Measurements from ENCODE around the gene FAM50B. TPM values are rescaled to one million over a fixed set of nuclear protein-coding genes. Genes with fewer than 3 reads are reported as not detected.
A peak's percentile ranks its signal among the peaks of the same experiment; 100 is the strongest.
"Not testable (repeated sequence)": the region's sequence is repeated elsewhere in the genome, so short reads cannot be mapped to it uniquely, and the experiment has no call there.

The FAM50B gene
- total and polyA plus RNA-seq, 2 experiments from 2014 or later = 4.4 to 4.8 TPM

- H3K9me2 ChIP-seq (ENCODE audit: insufficient read depth); H3K4me3 Mint-ChIP-seq; H3K27me3 ChIP-seq (ENCODE audit: insufficient read depth); H3K4me2 ChIP-seq; H3K36me3 Mint-ChIP-seq (ENCODE audit: low read depth); H3K4me3 ChIP-seq; H3K27ac Mint-ChIP-seq; H3K4me1 ChIP-seq (ENCODE audit: insufficient read depth); DNase-seq (ENCODE audit: low spot score); H3K9me3 Mint-ChIP-seq; H3K27ac ChIP-seq (ENCODE audit: low read depth); H3K27me3 Mint-ChIP-seq (ENCODE audit: insufficient read depth, low read depth, poor library complexity); H2AFZ ChIP-seq; ATAC-seq; H3K79me2 ChIP-seq (replicated peaks; ENCODE audit: insufficient read depth); H3K36me3 ChIP-seq (ENCODE audit: insufficient read depth); H3F3A ChIP-seq (replicated peaks; ENCODE audit: low read depth); H4K20me1 ChIP-seq (replicated peaks; ENCODE audit: insufficient read depth): not testable (repeated sequence)
- peaks cover 11% of the 10 kb centered on the region for H3K4me1 Mint-ChIP-seq
Measured at GRCh38 chr6:3863322-3863721, 14.1 kb downstream of the FAM50B start.

- no peak overlapping the region for H2AFZ ChIP-seq
- no peaks in the 10 kb centered on the region for H4K20me1 ChIP-seq (replicated peaks; ENCODE audit: insufficient read depth)
- H3K27ac Mint-ChIP-seq = no peak overlapping the region
- H3K27me3 ChIP-seq (ENCODE audit: insufficient read depth) = no peaks in the 10 kb centered on the region
- H3K4me2 ChIP-seq = no peak overlapping the region
- H3K4me3 Mint-ChIP-seq = no peak overlapping the region
- H3K79me2 ChIP-seq (replicated peaks; ENCODE audit: insufficient read depth) = no peaks in the 10 kb centered on the region
- H3K27ac ChIP-seq (ENCODE audit: low read depth) = no peak overlapping the region
- H3K4me1 Mint-ChIP-seq = peaks cover 14% of the 10 kb centered on the region
- no peaks in the 10 kb centered on the region for H3K36me3 ChIP-seq (ENCODE audit: insufficient read depth)
- H3K4me1 ChIP-seq (ENCODE audit: insufficient read depth) = 0 out of 2 replicates have a peak, but pooled peaks cover 8% of the 10 kb centered on the region
- ATAC-seq (no peak), DNase-seq (ENCODE audit: low spot score) (no peak)
- no peaks in the 10 kb centered on the region; the same call in 2 of the 3 replicates for H3K9me3 Mint-ChIP-seq
- H3F3A ChIP-seq (replicated peaks; ENCODE audit: low read depth) = no peaks in the 10 kb centered on the region
- H3K36me3 Mint-ChIP-seq (ENCODE audit: low read depth) = no peaks in the 10 kb centered on the region
- TF ChIP-seq ZNF331 (CRISPR knock-in tag; IDR thresholded peaks at IDR 0.05; ENCODE audit: low read depth) = peak; percentile 45; the same call in 1 of the 2 replicates
- no peak for TF ChIP-seq POLR2AphosphoS5 (IDR thresholded peaks at IDR 0.05; ENCODE audit: low read depth)
- peaks cover 2% of the 10 kb centered on the region for H3K27me3 Mint-ChIP-seq (ENCODE audit: insufficient read depth, low read depth, poor library complexity)
- H3K4me3 ChIP-seq = no peak overlapping the region
- no peaks in the 10 kb centered on the region for H3K9me2 ChIP-seq (ENCODE audit: insufficient read depth)
Measured at GRCh38 chr6:3865463-3865862, 16.3 kb downstream of the FAM50B start.

GRCh38 chr6:3867641-3868502, 18.7 kb downstream of the FAM50B start:
- DNase-seq (ENCODE audit: low spot score) (no peak), ATAC-seq (no peak)
- Histone ChIP-seq H2AFZ (0 out of 2 replicates have a peak overlapping the region, but pooled peaks have one; percentile 40), H3K9me2 (ENCODE audit: insufficient read depth) (0 out of 2 replicates have a peak, but pooled peaks cover 4% of the 10 kb centered on the region), H3K4me2 (no peak overlapping the region), H4K20me1 (replicated peaks; ENCODE audit: insufficient read depth) (no peaks in the 10 kb centered on the region), H3K4me1 (ENCODE audit: insufficient read depth) (no peaks in the 10 kb centered on the region), H3K4me3 (no peak overlapping the region), H3K27me3 (ENCODE audit: insufficient read depth) (no peaks in the 10 kb centered on the region), H3K79me2 (replicated peaks; ENCODE audit: insufficient read depth) (no peaks in the 10 kb centered on the region), H3F3A (replicated peaks; ENCODE audit: low read depth) (no peaks in the 10 kb centered on the region), H3K36me3 (ENCODE audit: insufficient read depth) (no peaks in the 10 kb centered on the region), H3K27ac (ENCODE audit: low read depth) (no peak overlapping the region)
- Mint-ChIP-seq H3K27ac (no peak overlapping the region), H3K9me3 (no peaks in the 10 kb centered on the region; the same call in 2 of the 3 replicates), H3K4me3 (no peak overlapping the region), H3K27me3 (ENCODE audit: insufficient read depth, low read depth, poor library complexity) (peaks cover 2% of the 10 kb centered on the region), H3K4me1 (peaks cover 4% of the 10 kb centered on the region), H3K36me3 (ENCODE audit: low read depth) (no peaks in the 10 kb centered on the region)
- TF ChIP-seq CREB1 (CRISPR knock-in tag; IDR thresholded peaks at IDR 0.05; ENCODE audit: low read depth) = no peak
- no peak for TF ChIP-seq REST (IDR thresholded peaks at IDR 0.05; ENCODE audit: unreplicated experiment)
- TF ChIP-seq JUNB (IDR thresholded peaks at IDR 0.05; ENCODE audit: unreplicated experiment) = no peak
- no peak for TF ChIP-seq NANOG (IDR thresholded peaks at IDR 0.05; ENCODE audit: borderline replicate concordance)

Measured in GM23338 (cell line).